GM19395 (cell line): Measurements from ENCODE around the gene AHNAK.
"Not testable (repeated sequence)": the region's sequence is repeated elsewhere in the genome, so short reads cannot be mapped to it uniquely, and the experiment has no call there.

Experiments used
- ATAC-seq: cut with Tn5 transposase; IDR thresholded peaks from one replicate; pipeline ENCODE4 v1.9.1; 2021; ENCODE audit warnings: mild to moderate bottlenecking, moderate library complexity; ENCODE audit not compliant: unreplicated experiment

Gene AHNAK

DNA sequence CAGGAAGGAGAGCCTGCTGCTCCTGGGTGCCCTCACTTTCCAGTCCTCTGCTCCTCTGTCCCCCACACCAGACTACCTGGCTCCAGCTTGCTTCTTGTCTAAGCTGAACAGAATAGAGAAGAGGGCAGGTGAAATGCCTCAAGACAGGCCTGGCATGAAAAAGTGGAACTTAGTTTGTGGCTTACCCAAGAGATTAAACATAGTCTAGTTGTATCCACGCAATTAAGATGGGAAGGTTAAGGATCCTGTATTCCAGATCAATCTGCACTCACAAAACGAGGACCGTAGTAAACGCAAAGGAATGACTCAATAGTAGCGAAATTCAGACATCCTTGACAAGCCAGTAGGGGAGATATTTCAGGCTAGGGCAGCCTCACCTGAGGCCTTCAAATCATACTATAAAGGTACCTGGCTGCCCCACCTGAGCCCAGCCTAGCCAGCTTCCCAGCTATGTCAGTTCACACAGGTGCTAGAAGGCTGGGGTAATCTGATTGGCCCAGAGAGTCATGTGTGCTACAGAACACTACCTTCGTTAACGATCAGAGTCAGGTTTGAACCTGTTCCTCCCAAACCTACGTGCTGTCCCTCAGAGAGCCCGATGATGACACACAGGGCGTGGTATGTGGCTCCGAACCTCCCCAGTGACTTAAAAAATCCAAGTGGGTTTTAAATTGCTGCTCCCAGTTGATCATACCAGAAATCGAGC lies 46.5 kb downstream of the AHNAK start:
- ATAC-seq = no peak

DNA sequence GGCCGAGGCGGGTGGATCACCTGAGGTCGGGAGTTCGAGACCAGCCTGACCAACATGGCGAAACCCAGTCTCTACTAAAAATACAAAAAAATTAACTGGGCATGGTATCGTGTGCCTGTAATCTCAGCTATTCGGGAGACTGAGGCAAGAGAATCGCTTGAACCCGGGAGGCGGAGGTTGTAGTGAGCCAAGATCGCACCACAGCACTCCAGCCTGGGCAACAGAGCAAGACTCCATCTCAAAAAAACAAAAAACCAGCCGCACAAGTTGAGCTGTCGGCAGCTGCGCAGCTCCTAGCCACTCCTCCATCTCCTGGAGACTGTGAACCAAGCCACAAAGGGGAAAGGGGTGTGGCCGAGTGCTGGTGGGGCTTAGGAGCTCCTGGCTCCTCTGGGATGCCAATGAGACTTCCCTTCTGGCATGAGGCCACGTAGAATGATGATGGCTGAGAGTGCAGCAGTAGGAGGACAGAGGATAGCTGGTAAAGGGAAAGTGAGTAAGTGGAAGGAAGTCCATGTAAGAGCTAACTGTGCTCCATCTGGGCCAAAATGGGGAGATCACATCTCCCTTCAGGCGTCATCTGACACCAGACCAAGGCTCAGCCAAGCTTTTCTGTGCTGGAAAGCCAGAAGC lies 47.2 kb downstream of the AHNAK start:
- ATAC-seq = not testable (repeated sequence)

DNA sequence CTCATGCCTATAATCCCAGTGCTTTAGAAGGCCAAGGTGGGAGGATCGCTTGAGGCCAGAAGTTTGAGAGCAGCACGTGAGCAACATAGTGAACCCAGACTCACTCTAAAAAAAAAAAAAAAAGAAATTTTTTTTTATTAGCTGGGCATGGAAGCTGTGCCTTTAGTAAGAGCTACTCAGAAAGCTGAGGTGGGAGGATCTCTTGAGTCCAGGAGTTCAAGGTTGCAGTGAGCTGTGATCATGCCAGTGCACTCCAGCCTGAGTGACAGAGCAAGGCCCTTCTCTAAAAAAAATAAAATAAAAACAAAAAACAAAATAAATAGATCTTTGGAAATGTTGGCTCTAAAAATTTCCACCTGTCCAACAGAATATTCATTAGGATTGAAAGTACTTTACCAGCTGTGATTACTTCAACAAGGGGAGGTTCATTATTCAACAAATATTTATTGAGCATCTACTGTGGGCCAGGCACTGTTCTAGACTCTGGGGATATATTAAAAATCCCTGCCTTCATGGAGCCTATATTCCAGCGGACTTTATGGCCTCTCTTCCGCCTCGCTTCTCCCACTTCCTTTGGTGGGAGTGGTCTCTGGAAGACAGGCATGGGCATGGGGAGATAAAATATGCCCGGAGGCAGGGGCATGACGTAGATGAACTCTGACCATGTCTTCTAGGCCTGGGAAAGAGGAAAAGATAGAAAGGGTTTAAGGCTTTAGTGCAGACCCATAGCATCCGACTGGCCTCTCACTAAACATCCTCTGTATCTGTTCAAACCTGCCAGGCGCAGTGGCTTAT lies 47.9 kb downstream of the AHNAK start:
- no peak for ATAC-seq

DNA sequence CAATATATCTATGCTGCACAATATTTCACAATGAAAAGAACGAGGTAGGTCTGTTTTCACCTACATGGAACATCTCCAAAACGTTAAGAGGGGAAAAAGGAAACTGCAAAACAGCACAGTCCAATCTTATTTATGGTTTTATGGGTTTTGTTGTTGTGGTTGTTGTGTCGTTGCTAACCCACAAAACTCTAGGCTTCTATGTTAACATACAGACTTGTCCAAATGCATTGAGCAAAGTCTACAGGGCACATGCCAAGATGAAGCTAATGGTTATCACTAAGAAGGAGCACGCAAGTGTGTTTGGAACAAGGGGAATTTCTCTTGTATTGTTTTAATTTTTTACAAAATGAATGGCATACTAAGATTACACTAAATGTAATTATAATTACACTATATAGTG lies 48.6 kb downstream of the AHNAK start:
- no peak for ATAC-seq

DNA sequence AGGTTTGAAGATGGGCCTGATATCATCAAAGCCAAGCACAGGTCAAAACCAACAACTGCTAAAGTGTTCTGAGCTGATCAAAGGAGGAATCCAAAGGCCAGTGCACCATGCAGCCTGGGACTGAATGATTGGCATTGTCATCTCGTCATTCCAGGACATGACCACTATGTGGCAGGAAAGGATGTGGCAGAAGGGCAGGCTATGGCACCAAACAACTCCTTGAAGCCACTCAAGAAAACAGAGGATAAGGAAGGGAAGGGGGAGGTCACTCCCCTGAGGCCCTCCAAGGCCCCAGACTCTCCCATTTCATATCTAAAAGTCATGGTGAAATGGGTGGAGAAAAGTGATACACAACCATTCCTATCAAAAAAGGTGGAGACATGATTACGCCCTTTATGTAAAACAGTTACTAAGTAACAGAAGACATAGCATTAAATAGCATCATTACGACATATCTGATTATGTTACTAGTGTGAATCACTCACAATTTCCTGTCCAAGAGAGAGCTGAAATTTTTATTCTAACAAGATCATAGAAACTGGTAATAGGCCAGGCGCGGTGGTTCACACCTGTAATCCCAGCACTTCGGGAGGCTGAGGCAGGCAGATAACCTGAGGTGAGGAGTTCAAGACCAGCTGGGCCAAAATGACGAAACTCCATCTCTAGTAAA lies 49.3 kb downstream of the AHNAK start:
- ATAC-seq = no peak

DNA sequence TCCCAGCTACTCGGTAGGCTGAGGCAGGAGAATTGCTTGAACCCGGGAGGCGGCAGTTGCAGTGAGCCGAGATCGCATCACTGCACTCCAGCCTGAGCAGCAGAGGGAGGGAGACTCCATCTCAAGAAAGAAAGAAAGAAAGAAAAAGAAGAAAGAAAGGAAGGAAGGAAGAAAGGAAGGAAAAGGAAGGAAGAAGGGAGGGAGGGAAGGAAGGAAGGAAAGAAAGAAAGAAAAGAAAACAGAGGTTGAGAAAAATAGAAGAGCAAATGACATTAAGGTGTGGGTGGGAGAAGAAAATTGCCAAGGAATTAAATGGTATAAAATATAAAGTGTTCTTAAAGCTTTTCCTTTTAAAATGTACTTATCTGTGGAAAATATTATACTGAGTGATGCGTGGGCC lies 49.9 kb downstream of the AHNAK start:
- ATAC-seq = no peak

DNA sequence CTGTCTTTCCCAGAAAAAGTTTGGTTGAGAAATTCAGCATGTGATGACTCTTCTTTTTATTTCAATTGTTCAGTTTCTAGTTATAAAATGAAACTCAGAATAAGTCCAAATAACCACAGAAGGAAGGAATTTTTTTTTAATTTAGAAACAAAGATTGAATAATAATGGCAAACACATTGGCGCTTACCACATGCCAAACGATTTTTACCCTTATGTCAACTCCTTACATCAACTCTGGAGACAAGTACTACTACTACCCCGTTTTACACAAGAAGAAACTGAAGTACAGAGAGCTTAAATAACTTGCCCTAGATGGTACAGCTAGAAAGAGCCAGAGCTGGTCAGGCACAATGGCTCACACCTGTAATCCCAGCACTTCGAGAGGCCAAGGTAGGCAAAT lies 52.4 kb downstream of the AHNAK start:
- no peak for ATAC-seq

DNA sequence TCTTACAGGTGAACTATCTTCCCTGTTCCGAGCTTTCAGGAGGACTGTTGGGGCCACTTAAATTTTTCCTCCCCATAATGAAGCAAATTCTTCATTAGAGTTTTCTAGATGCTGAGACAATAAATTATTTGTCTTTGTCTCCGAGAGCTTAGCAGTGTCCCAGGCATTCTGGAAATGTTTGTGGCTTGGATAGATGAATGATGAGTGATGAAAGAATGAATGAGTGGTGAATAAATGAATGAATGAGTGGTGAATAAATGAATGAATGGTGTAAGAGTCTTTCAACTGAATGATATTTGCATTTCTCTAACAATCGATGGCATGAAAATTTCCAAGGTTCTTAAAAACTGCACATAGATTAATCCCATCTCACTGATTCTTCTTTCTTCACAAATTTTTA lies 52.8 kb downstream of the AHNAK start:
- ATAC-seq = no peak

DNA sequence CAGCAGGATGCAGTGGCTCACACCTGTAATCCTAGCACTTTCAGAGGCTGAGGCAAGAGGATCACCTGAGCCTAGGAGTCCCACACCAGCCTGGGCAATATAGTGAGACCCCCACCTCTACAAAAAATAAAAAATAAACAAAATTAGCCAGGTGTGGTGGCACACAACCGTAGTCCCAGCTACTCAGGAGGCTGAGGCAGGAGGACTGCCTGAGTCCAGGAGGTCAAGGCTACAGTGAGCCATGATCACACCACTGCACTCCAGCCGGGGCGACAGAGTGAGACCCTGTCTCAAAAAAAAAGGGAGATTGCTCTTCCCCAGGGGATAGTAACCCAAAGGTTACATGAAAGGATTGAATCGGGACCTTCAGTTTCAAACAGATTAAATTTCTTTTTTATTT lies 54.0 kb downstream of the AHNAK start:
- no peak for ATAC-seq

DNA sequence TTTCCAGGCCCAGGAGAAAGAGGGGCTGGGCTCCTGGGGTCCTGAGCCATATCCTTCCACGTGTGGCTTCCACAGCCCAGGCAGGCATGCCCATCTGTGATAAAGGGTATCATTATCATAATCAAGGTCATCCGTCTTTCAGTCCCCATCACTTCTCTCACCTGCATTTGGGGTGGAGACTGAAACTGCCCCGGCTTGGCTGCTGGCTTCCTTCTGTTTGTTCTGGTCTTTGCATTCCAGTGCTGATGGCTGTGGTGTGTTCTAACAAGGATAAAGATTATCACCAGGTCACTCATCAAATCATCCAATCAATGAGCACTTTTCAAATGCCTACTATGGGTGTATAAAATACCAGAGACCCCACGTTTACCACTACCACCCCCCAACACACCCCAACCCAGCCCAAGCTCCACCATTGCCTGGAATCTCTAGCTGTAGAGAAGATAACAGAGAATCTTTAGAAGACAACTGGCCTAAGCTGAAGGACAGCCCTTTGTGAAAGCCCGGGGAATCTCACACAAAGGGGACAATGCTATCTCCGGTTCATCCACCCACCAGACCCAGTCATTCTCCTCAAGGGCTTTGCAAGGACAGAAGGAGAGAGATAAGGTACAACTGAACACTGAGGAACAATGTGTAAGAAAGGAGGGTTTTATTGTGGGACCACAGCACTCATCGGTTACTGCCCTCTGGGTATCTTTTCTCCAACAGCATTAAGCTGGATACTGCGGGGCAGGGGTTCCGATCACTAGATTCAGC lies 54.9 kb downstream of the AHNAK start:
- ATAC-seq = no peak

DNA sequence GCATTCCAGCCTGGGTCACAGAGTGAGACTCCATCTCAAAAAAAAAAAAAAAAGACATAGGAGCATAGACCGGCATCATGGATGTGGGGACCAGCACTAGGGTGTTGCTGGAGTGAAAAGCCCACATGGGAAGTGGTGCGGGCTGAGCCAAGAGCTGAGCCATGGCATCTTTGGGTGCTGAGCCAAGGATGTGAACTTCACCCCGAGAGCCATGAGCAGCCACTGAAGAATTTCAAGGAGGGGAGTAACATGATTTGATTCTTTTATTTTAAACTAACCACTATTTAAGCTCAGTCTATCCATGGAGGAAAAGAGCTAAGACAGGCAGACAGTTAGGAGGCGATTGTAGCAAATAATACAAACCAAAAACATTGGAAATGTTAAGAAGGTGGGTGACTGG lies 57.4 kb downstream of the AHNAK start:
- no peak for ATAC-seq

DNA sequence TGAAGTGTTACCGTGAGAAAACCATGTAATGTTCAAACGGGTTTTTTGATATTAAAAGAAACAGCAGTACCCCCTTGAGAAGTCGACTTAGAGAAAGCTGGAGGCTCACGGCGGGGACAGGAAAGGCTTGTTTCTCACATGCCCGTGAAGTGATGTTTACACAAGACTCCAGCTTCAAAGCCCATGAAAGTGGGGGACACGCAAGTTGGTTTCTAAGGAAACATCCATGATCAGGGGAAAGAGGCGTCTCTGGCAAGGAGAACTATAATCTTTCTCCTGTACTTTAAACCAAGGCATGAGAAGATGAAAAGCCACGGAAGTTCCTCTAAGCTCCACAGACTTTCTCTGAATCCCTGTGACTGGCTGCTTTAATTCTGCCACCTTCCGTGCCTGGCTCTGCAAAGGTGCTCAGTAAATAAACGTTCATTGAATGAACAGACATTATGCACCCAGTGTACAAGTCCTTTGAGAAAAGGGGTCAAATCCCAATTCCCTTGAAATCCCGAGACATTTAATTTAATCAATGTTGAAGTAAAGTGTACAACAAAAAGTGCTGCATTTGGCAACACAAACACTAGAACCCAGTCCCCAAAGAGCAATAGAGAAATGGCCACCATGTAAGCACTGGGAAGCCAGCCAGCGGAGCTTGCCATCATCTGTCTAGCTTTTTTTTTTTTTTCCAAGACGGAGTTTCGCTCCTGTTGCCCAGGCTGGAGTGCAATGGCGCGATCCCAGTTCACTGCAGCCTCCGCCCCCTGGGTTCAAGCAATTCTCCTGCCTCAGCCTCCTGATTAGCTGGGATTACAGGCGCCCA lies 58.7 kb downstream of the AHNAK start:
- no peak for ATAC-seq

DNA sequence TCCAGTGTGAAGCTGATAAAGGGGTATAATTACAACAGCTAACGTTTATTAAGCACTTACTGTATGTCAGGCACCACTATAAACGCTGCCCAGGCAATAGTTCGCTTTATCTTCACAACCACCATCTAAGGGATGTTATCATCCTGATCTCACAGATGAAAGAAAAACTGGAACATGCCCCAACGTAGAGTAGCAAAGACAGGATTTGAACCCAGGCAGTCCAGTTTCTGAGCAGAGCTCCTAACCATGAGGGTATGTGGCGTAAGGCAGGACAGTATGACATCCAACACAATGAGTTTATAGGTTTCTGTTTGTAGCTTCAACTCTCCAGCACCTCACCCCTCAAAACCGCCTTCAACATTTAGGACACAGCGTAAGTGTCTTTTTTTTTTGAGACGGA lies 59.5 kb downstream of the AHNAK start:
- ATAC-seq = no peak

DNA sequence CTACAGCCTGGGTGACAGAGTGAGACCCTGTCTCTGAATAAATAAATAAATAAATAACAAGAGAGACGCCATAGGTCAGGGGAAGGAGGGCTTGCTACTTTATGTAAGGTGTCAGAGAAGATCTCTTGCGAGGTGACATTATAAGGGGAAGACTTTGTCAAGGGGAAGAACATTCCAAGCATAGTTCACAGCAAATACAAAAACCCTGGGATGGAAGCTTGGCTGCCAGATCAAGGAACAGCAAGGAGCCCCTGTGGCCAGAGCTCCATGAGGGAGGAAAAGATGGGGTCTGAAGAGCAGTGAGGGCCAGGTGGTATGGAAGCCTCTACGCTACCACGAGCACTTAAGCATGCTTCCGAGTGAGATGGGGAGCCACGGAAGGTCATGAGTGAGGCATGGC lies 62.3 kb downstream of the AHNAK start:
- ATAC-seq = no peak

DNA sequence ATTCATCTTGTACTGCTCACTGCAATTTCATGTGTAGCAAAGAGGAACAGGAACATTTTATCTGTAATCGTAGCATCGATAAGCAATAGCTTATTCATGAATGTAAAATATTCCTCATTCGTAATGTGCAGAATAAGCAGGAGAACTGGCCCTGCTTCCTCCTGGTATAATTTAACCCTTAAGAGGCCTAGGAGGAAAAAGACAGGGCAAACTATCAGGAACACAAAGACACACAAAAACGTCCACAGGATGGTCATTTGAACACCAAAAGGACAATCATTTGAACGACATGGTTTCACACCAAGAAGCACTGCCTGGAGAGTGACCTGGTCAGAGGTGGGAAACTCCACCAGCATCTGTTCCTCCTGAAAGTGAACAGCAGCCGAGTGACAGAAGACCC lies 63.9 kb downstream of the AHNAK start:
- ATAC-seq = no peak

DNA sequence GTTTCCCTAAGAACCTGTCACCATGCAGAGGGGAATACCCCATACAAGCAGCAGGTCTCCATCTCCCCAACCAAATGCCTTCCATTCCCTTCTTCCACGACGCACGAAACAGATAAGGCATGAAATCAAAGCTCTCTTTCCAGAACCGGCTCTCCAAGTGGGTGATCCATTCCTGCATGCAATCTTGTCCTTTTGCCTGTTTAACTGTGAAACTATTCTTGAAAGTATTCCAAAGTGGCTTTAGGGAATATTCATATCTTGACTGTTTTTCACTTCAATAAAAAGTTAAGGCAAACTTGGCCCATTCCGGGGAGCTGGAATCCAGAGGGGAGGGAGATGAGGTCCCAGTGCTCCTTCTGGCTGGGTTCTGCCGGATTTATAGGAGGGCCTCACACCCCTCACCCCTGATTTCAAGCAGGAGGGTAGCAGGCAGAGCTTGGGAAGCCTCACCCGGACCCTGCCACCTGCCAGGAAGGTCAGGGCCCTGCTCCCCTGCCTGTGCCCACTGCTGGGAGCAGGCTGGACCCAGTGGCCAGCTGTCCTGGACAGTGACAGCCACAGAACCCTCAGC lies 66.9 kb downstream of the AHNAK start:
- no peak for ATAC-seq

DNA sequence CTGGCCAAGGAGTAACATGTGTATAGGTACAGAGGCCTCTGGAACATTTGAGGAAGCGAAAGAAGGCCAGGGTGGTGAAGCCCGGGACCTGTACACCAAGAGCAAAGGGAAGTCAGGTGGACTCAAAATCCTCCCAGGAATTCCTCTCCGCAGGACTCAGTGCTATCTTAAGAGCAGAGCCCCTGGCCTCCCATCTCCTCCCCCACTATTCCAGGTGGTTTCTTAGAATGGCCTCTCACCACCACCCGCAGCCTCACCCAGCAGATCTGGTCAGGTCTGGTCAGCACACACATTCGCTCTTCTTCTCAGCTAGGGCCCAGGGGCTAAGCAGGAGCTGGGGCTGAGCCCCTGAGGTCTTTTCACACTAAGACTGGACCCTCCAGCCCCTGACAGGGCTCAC lies 68.7 kb downstream of the AHNAK start:
- ATAC-seq = no peak

DNA sequence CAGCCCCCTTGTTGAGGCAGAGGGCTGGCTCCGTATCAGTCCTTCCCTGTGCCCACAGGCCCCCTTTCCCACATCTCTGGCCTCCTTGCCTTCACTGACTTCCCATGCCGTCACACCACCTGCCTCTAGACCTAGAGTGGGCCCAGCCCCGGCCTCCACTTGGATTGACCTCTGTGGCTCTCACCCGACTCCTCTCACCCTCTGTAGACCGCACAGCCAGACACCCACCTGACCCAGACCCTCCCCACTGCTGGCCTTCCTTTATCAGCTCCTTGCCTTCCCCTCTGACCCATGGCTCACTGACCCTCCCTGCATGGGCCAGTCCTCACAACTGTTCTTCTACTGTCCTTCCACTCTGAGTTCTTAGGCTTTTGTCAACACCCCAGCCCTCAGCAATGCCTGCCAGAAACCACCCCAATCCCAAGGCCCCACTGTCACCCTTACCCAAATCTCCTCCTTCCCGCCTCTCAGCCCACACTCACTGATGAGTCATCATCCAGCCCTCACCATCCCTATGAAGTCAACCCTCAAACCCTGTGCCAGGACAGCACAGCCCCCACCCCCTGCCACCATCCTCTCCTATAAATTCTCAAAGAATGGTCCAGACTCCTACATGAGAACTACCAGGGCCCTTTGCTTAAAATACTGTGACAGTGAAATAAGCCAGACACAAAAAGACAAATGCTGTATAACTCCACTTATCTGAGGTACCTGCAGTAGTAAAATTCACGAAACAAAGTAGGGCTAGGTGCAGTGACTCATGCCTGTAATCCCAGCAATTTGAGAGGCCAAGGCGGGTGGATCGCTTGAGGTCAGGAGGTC lies 74.3 kb downstream of the AHNAK start:
- ATAC-seq = no peak

DNA sequence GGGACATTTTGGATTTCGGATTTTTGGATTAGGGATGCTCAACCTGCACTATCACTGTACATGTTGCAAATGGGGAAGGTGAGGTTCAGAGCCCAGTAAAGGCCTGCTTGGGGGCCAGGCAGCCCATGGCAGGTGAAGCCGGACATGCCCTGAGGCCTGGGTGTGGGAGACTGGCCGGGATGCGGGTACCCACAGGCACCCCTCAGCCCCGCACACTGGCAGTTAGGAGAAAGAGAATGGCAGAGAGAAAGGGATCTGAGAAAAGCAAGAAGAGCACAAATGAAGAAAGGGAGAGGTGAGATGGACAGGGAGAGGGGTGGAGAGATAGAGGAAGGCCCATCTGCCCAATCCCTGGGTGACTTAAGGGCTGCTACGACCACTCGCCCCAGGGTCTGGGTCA lies 75.0 kb downstream of the AHNAK start:
- ATAC-seq = no peak
